Keratinocyte (primary cell): ENCODE measurements around the gene CX3CR1. TPM values are rescaled to one million over a fixed set of nuclear protein-coding genes. Genes with fewer than 3 reads are reported as not detected.

Experiments
- DNase-seq: peaks from one replicate; pipeline ENCODE4 v3.0.0-alpha.2; 2011; ENCODE audit warnings: low read depth, missing footprints, low spot score
- FAIRE-seq: peaks from 2 replicates; lab custom pipeline; 2011; peaks lifted over from hg19 to GRCh38; lab: Jason Lieb, UNC
- H2AFZ ChIP-seq: 2 replicates; pipeline ENCODE4 v1.6.0; 2012; ENCODE audit warnings: low read length, control low read depth, inconsistent platforms; ENCODE audit not compliant: control insufficient read depth
- H3K27ac ChIP-seq: 2 replicates; pipeline ENCODE4 v1.5.1; 2011; ENCODE audit warnings: low read length; ENCODE audit not compliant: control insufficient read depth, insufficient read depth
- H3K27me3 ChIP-seq: 3 replicates; pipeline ENCODE4 v1.6.0; 2011; ENCODE audit warnings: low read length; ENCODE audit not compliant: control insufficient read depth, insufficient read depth; ENCODE audit errors: extremely low read depth
- H3K36me3 ChIP-seq, 2 experiments: 2 replicates in 1 of 2; 3 replicates in 1 of 2; pipeline ENCODE4 v1.5.1; 2011; ENCODE audit warnings: low read length in 2 of 2, mild to moderate bottlenecking in 1 of 2; ENCODE audit not compliant: control insufficient read depth in 2 of 2, insufficient read depth in 2 of 2; ENCODE audit errors: extremely low read depth in 1 of 2
- H3K4me1 ChIP-seq: 3 replicates; pipeline ENCODE4 v1.5.1; 2011; ENCODE audit warnings: low read length; ENCODE audit not compliant: control insufficient read depth, insufficient read depth; ENCODE audit errors: extremely low read depth
- H3K4me2 ChIP-seq: 3 replicates; pipeline ENCODE4 v1.6.0; 2011; ENCODE audit warnings: low read depth, low read length; ENCODE audit not compliant: control insufficient read depth, insufficient read depth; ENCODE audit errors: extremely low read depth
- H3K4me3 ChIP-seq, 3 experiments: fragments of 200-600 bp in 1 of 3; sonication (generic) in 1 of 3; 2 replicates in 2 of 3; 3 replicates in 1 of 3; pipeline ENCODE4 v1.5.1; 2011 to 2016; ENCODE audit warnings: low read length in 3 of 3, mild to moderate bottlenecking in 3 of 3, control low read depth in 2 of 3, inconsistent platforms in 1 of 3, low read depth in 1 of 3, mixed read lengths in 1 of 3, mixed run types in 1 of 3, moderate library complexity in 1 of 3; ENCODE audit not compliant: control insufficient read depth in 2 of 3, insufficient read depth in 2 of 3; ENCODE audit errors: extremely low read depth in 1 of 3
- H3K79me2 ChIP-seq: 2 replicates; pipeline ENCODE4 v1.6.0; 2012; ENCODE audit warnings: low read length; ENCODE audit not compliant: control insufficient read depth, insufficient read depth
- H3K9ac ChIP-seq: 3 replicates; pipeline ENCODE4 v1.6.0; 2011; ENCODE audit warnings: low read length; ENCODE audit not compliant: control insufficient read depth, insufficient read depth; ENCODE audit errors: extremely low read depth
- H3K9me1 ChIP-seq: 3 replicates; pipeline ENCODE4 v1.6.0; 2011; ENCODE audit warnings: low read length; ENCODE audit not compliant: control insufficient read depth, insufficient read depth; ENCODE audit errors: extremely low read depth
- H3K9me3 ChIP-seq: 2 replicates; pipeline ENCODE4 v1.5.1; 2012; ENCODE audit warnings: low read depth, low read length; ENCODE audit not compliant: control insufficient read depth
- H4K20me1 ChIP-seq: 3 replicates; pipeline ENCODE4 v1.6.0; 2011; ENCODE audit warnings: low read length; ENCODE audit not compliant: control insufficient read depth, insufficient read depth; ENCODE audit errors: extremely low read depth
- CTCF ChIP-seq, 3 experiments: IDR thresholded peaks in 1 of 3; conservative IDR thresholded peaks in 1 of 3; optimal IDR thresholded peaks in 1 of 3; 2 replicates in 2 of 3; 3 replicates in 1 of 3; pipeline versions ENCODE3 to v1.5.1; 2011; ENCODE audit warnings: low read length in 3 of 3, mild to moderate bottlenecking in 3 of 3, moderate library complexity in 2 of 3, control low read depth in 1 of 3, inconsistent platforms in 1 of 3; ENCODE audit not compliant: insufficient read depth in 2 of 3; ENCODE audit errors: extremely low read depth in 1 of 3
- EZH2 ChIP-seq: IDR thresholded peaks from one replicate; pipeline ENCODE4 v1.6.1; 2012; ENCODE audit warnings: inconsistent platforms, mild to moderate bottlenecking, low read length, moderate library complexity
- dilution Hi-C: fragments of 300-500 bp; cut with MboI; formaldehyde crosslinking; loops from one replicate; pipeline ENCODE4 v1.7.0; 2020; ENCODE audit warnings: low sequenced_read_pairs; ENCODE audit not compliant: extremely low pct_ligation_motif_present
- polyA plus RNA-seq, 5 experiments: library from polyadenylated mRNA; depleted of rRNA in 3 of 5; stranded (reverse) in 3 of 5; stranded (forward) in 1 of 5; unstranded in 1 of 5; fragments of >200 nt; gene quantifications; 1 replicate in 1 of 5; 2 replicates in 3 of 5; 3 replicates in 1 of 5; pipeline versions ENCODE4 v1.2.1 to v1.2.3, GENCODE V29; 2011 to 2012; ENCODE audit warnings: missing spikeins in 2 of 5, low read depth in 1 of 5, low replicate concordance in 1 of 5

Gene CX3CR1
- polyA plus RNA-seq, 1 donor (not counting 4 experiments of a cell fraction or from before 2014, with no cell fraction given) = 0.05 TPM

- no peak for FAIRE-seq
These were observed 37.8 kb upstream of the CX3CR1 start for GRCh38 chr3:39317571-39318169.

DNA sequence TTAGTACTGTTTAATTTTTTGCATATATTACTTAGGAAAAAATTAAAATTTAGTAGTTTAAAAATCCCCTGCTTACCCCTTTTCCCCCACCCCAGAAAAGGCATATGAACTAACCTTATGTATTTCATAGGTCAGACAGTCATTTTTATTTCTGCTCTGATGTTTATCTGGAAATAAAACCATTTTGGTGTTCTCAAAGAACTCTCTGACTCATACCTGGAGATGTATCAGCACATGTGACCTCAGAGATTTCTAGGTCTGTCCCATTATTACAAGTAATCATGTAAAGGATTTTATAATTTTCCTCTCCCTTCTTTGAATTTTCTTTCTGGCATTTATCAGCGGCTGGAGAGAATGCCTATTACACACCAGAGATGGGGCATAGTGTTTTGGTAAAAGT is 35.6 kb upstream of the CX3CR1 start:
- Histone ChIP-seq H3K9me1 (no peaks in the 10 kb centered on the region), H3K27ac (no peak overlapping the region), H2AFZ (no peak overlapping the region), H3K9me3 (no peaks in the 10 kb centered on the region), H3K4me2 (no peak overlapping the region), H3K9ac (no peak overlapping the region), H4K20me1 (no peaks in the 10 kb centered on the region), H3K27me3 (no peaks in the 10 kb centered on the region), H3K4me3 (no peak overlapping the region), H3K79me2 (no peaks in the 10 kb centered on the region), H3K36me3 (no peaks in the 10 kb centered on the region), H3K4me1 (no peaks in the 10 kb centered on the region)
- DNase-seq (no peak), FAIRE-seq (no peak)
- TF ChIP-seq CTCF (optimal IDR thresholded peaks at IDR 0.05 in 1 of 3, IDR thresholded peaks at IDR 0.05 in 1 of 3, conservative IDR thresholded peaks at IDR 0.05 in 1 of 3; ENCODE audit: extremely low read depth in 1 of 3, insufficient read depth in 2 of 3, low read length in 3 of 3) = no peak
- TF ChIP-seq EZH2 = no peak
- dilution Hi-C loops = no loop called here

More at GRCh38 chr3:39317571-39318169, 37.8 kb upstream of the CX3CR1 start:
- H3K27ac ChIP-seq = no peak overlapping the region
- no peaks in the 10 kb centered on the region for H3K4me1 ChIP-seq
- H3K9me1 ChIP-seq = no peaks in the 10 kb centered on the region
- H4K20me1 ChIP-seq = no peaks in the 10 kb centered on the region
- dilution Hi-C loops = no loop called here
- H3K9me3 ChIP-seq = no peaks in the 10 kb centered on the region
- no peak overlapping the region for H3K4me3 ChIP-seq
- no peaks in the 10 kb centered on the region for H3K27me3 ChIP-seq
- no peaks in the 10 kb centered on the region for H3K36me3 ChIP-seq
- no peaks in the 10 kb centered on the region for H3K79me2 ChIP-seq
- no peak overlapping the region for H3K4me2 ChIP-seq
- TF ChIP-seq EZH2 = no peak
- TF ChIP-seq CTCF (optimal IDR thresholded peaks at IDR 0.05 in 1 of 3, IDR thresholded peaks at IDR 0.05 in 1 of 3, conservative IDR thresholded peaks at IDR 0.05 in 1 of 3; ENCODE audit: extremely low read depth in 1 of 3, insufficient read depth in 2 of 3, low read length in 3 of 3) = no peak
- no peak overlapping the region for H3K9ac ChIP-seq
- no peak overlapping the region for H2AFZ ChIP-seq
- DNase-seq = no peak
